GM12878 (cell line): Measurements from ENCODE around the gene DSG2. TPM values are rescaled to one million over a fixed set of nuclear protein-coding genes. Genes with fewer than 3 reads are reported as not detected.

Experiments
- ATAC-seq: fragments of 200-7000 bp; cut with Tn5 transposase; 3 replicates; pipeline ENCODE4 v1.9.1; 2020; ENCODE audit warnings: mild to moderate bottlenecking, moderate library complexity
- BruUV-seq: library from RNA; stranded (reverse); fragments of 400-500 nt; replicated peaks from 2 replicates; lab custom pipeline; 2021; lab: Mats Ljungman, UMichigan
- CTCF ChIA-PET: fragments of 300-600 bp; sonication (Branson Sonifier 250); formaldehyde crosslinking; extraction: SDS; loops from one replicate; lab custom pipeline; 2021; ENCODE audit warnings: inconsistent platforms; lab: Yijun Ruan, JAX
- POLR2A ChIA-PET: fragments of 350-600 bp; formaldehyde crosslinking; extraction: SDS; loops from one replicate; lab custom pipeline; 2021; ENCODE audit warnings: inconsistent platforms; lab: Charles Lee
- RAD21 ChIA-PET: fragments of 300-600 bp; sonication (Branson Sonifier 250); formaldehyde crosslinking; loops from one replicate; lab custom pipeline; 2023; ENCODE audit warnings: antibody characterized with exemption; ENCODE audit not compliant: unreplicated experiment; lab: Charles Lee
- SMC1A ChIA-PET: fragments of 300-600 bp; sonication (Branson Sonifier 250); formaldehyde crosslinking; loops from one replicate; lab custom pipeline; 2023; ENCODE audit not compliant: unreplicated experiment, uncharacterized antibody; lab: Charles Lee
- DNase-seq: peaks from one replicate; pipeline ENCODE4 v3.0.0-alpha.2; 2011; ENCODE audit warnings: low read depth, low spot score
- FAIRE-seq: peaks from 3 replicates; lab custom pipeline; 2011; peaks lifted over from hg19 to GRCh38; lab: Jason Lieb, UNC
- H2AFZ ChIP-seq: 2 replicates; pipeline ENCODE4 v1.6.0; 2011; ENCODE audit warnings: low read depth, low read length, control low read depth; ENCODE audit not compliant: control insufficient read depth
- H3K27ac ChIP-seq: 2 replicates; pipeline ENCODE4 v1.5.1; 2011; ENCODE audit warnings: control low read depth; ENCODE audit not compliant: control insufficient read depth, insufficient read depth
- H3K27me3 ChIP-seq, 2 experiments: replicated peaks in 1 of 2; 2 replicates each; pipeline versions ENCODE4 v1.6.0 to v1.6.1; 2011; ENCODE audit warnings: low read length in 1 of 2; ENCODE audit not compliant: control insufficient read depth in 2 of 2, insufficient read depth in 2 of 2
- H3K36me3 ChIP-seq, 2 experiments: 2 replicates each; pipeline ENCODE4 v1.5.1; 2011; ENCODE audit warnings: low read length in 1 of 2; ENCODE audit not compliant: control insufficient read depth in 2 of 2, insufficient read depth in 2 of 2
- H3K4me1 ChIP-seq: 2 replicates; pipeline ENCODE4 v1.6.1; 2011; ENCODE audit warnings: mild to moderate bottlenecking, low read length, moderate library complexity, mixed read lengths; ENCODE audit not compliant: control insufficient read depth, insufficient read depth
- H3K4me2 ChIP-seq: 2 replicates; pipeline ENCODE4 v1.6.0; 2011; ENCODE audit warnings: control low read depth; ENCODE audit not compliant: control insufficient read depth, insufficient read depth
- H3K4me3 ChIP-seq: fragments of 200-600 bp; sonication (generic); 2 replicates; pipeline ENCODE4 v1.5.1; 2016
- H3K79me2 ChIP-seq: 2 replicates; pipeline ENCODE4 v1.6.0; 2011; ENCODE audit warnings: low read length; ENCODE audit not compliant: control insufficient read depth, insufficient read depth
- H3K9ac ChIP-seq: 2 replicates; pipeline ENCODE4 v1.8.0; 2011; ENCODE audit warnings: low read length, control low read depth, mixed read lengths; ENCODE audit not compliant: control insufficient read depth, insufficient read depth
- H3K9me3 ChIP-seq: replicated peaks from 3 replicates; pipeline ENCODE4 v1.5.1; 2011; ENCODE audit warnings: mild to moderate bottlenecking, low read length; ENCODE audit not compliant: control insufficient read depth, insufficient read depth
- H4K20me1 ChIP-seq: 2 replicates; pipeline ENCODE4 v1.6.0; 2011; ENCODE audit not compliant: control insufficient read depth, insufficient read depth
- ATF7 ChIP-seq: fragments of 450-650 bp; IDR thresholded peaks from 2 replicates; pipeline ENCODE4 v1.6.1; 2016; ENCODE audit warnings: low read depth, mild to moderate bottlenecking
- CREM ChIP-seq: IDR thresholded peaks from 2 replicates; pipeline ENCODE4 v1.6.1; 2014; ENCODE audit warnings: antibody characterized with exemption, low read depth
- EP300 ChIP-seq, 2 experiments: fragments of 150-350 bp in 1 of 2; IDR thresholded peaks; 2 replicates each; pipeline ENCODE4 v1.6.1; 2011 to 2012; ENCODE audit warnings: low read depth in 2 of 2, low read length in 2 of 2, borderline replicate concordance in 1 of 2, improper control_type of control experiment in 1 of 2, inconsistent platforms in 1 of 2; ENCODE audit not compliant: control insufficient read depth in 1 of 2
- FOXK2 ChIP-seq: fragments of 450-650 bp; IDR thresholded peaks from 2 replicates; pipeline ENCODE4 v1.6.1; 2017; ENCODE audit warnings: mild to moderate bottlenecking, moderate library complexity
- FOXM1 ChIP-seq: IDR thresholded peaks from 2 replicates; pipeline ENCODE4 v1.6.1; 2012; ENCODE audit warnings: low read depth, mild to moderate bottlenecking, inconsistent platforms, low read length, moderate library complexity
- HDAC6 ChIP-seq: fragments of 200-600 bp; sonication (generic); IDR thresholded peaks from one replicate; pipeline ENCODE4 v1.8.0; 2017; ENCODE audit warnings: antibody characterized with exemption; ENCODE audit not compliant: unreplicated experiment
- IKZF1 ChIP-seq: fragments of 450-650 bp; conservative IDR thresholded peaks from 2 replicates; pipeline ENCODE4 v1.6.1; 2017; ENCODE audit warnings: antibody characterized with exemption, mild to moderate bottlenecking
- JUNB ChIP-seq: IDR thresholded peaks from 2 replicates; pipeline ENCODE4 v1.6.1; 2016; ENCODE audit warnings: antibody characterized with exemption, mild to moderate bottlenecking
- MTA2 ChIP-seq: fragments of 450-650 bp; IDR thresholded peaks from 2 replicates; pipeline ENCODE4 v1.6.1; 2016; ENCODE audit warnings: low read depth, mild to moderate bottlenecking, moderate library complexity
- NR2C2 ChIP-seq: IDR thresholded peaks from 2 replicates; pipeline ENCODE4 v1.6.1; 2011; ENCODE audit warnings: borderline replicate concordance, low read depth; ENCODE audit not compliant: control insufficient read depth, insufficient read length
- NR2F1 ChIP-seq: fragments of 450-650 bp; conservative IDR thresholded peaks from 2 replicates; pipeline ENCODE4 v1.6.1; 2017; ENCODE audit warnings: mild to moderate bottlenecking
- RBBP5 ChIP-seq: fragments of 200-600 bp; sonication (generic); conservative IDR thresholded peaks from 2 replicates; pipeline ENCODE4 v1.6.1; 2016
- RELA ChIP-seq: fragments of 450-650 bp; IDR thresholded peaks from 2 replicates; pipeline ENCODE4 v1.8.0; 2014; ENCODE audit warnings: borderline replicate concordance; ENCODE audit not compliant: partially characterized antibody
- SPI1 ChIP-seq: IDR thresholded peaks from 2 replicates; pipeline ENCODE4 v1.6.1; 2011; ENCODE audit warnings: low read depth, mild to moderate bottlenecking, low read length, moderate library complexity, borderline replicate concordance; ENCODE audit not compliant: insufficient read depth
- SREBF2 ChIP-seq: IDR thresholded peaks from 2 replicates; pipeline ENCODE4 v1.6.1; 2012; ENCODE audit warnings: mild to moderate bottlenecking, low read length
- TCF12 ChIP-seq: IDR thresholded peaks from 2 replicates; pipeline ENCODE4 v1.6.1; 2011; ENCODE audit warnings: low read depth, mild to moderate bottlenecking, low read length
- ZNF207 ChIP-seq: fragments of 450-650 bp; IDR thresholded peaks from 2 replicates; pipeline ENCODE4 v1.6.1; 2014; ENCODE audit warnings: antibody characterized with exemption, mild to moderate bottlenecking, borderline replicate concordance
- WGBS: methylation state at CpG from one replicate; pipeline ENCODE4 v1.1.6; 2016; ENCODE audit warnings: low lambda C conversion rate; ENCODE audit not compliant: insufficient replicate concordance, insufficient coverage; ENCODE audit errors: missing lambda C conversion rate; 5-methylcytosine and 5-hydroxymethylcytosine counted together
- in situ Hi-C: fragments of 300-500 bp; cut with MboI; formaldehyde crosslinking; loops from 9 replicates; pipeline ENCODE4 v1.14.3; 2018; ENCODE audit warnings: mixed read lengths
- intact Hi-C: fragments of 100-400 bp; cut with micrococcal nuclease; formaldehyde crosslinking; loops from one replicate; pipeline ENCODE4 v1.14.2; 2022; ENCODE audit not compliant: unreplicated experiment
- polyA plus RNA-seq, 11 experiments: library from polyadenylated mRNA; depleted of rRNA in 4 of 11; unstranded in 6 of 11; stranded (reverse) in 5 of 11; fragments of >200 nt; fragmentation: Nextera tagmentation in 4 of 11; fragmentation: Illumina TruSeq in 1 of 11; extraction: Ambion mirVana in 4 of 11; extraction: Trizol in 1 of 11; gene quantifications; 1 replicate in 1 of 11; 2 replicates in 10 of 11; pipeline versions ENCODE4 v1.2.1 to v1.2.3, GENCODE V29; 2011 to 2016; ENCODE audit warnings: inconsistent platforms in 2 of 11, missing spikeins in 2 of 11, low read depth in 1 of 11
- total RNA-seq, 4 experiments: library from RNA; depleted of rRNA in 3 of 4; stranded (reverse); fragments of >200 nt in 3 of 4; fragmentation: Illumina TruSeq in 1 of 4; extraction: Trizol in 1 of 4; gene quantifications; 2 replicates each; pipeline versions ENCODE4 v1.2.1 to v1.2.3, GENCODE V29; 2013 to 2021
- TF ChIP-seq, protein P1 (sequence below): fragments of 450-650 bp; IDR thresholded peaks from 2 replicates; pipeline ENCODE4 v1.6.1; 2017; ENCODE audit warnings: low read depth, mild to moderate bottlenecking, moderate library complexity
- TF ChIP-seq, protein P2 (sequence below): fragments of 450-650 bp; IDR thresholded peaks from 2 replicates; pipeline ENCODE4 v1.6.1; 2017; ENCODE audit warnings: mild to moderate bottlenecking, moderate library complexity

The DSG2 gene
- total and polyA plus RNA-seq, 10 of the 15 experiments (the other 5 are each of a cell fraction or from before 2014, with no cell fraction given), result 11.7 to 46.2 (median 28.0) TPM

DNA sequence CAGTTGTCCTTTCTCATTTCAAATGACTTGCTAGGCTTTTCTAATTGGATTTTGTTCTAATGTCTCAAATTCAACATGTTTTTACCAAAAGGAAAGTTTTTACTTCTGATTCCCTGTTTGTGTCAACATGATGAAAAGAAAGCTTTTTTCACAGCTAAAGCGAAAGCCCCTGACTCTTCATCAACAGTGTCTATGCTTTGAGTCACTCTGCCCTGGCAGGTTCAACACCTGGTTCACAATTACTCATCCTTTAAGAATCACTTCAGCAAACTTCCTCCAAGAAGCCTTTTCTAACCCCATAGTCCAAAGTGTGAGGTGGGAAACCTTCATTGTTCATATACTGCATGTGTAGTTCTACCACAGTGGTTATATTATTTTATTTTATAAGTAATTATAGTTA lies 7.6 kb upstream of the DSG2 start:
- in situ Hi-C loops, result no loop called here
- peaks cover 7% of the 10 kb centered on the region for H3K4me1 ChIP-seq
- peak overlapping the region; percentile 40; the same call in 1 of the 2 replicates for H2AFZ ChIP-seq
- no peaks in the 10 kb centered on the region for H3K36me3 ChIP-seq
- no peaks in the 10 kb centered on the region for H3K79me2 ChIP-seq
- peak overlapping the region; percentile 61 for H3K4me2 ChIP-seq
- POLR2A ChIA-PET, result interaction anchor here (4.6 kb wide), 1 partner anchor 9 kb away, joined by 35 read pairs; no protein-coding TSS in a partner anchor
- BruUV-seq, result no TSS peak
- SMC1A ChIA-PET, result interaction anchor here (0.7 to 5.1 kb wide), 8 partner anchors 9 to 453 kb away, joined by 3 to 53 read pairs (median 4); no protein-coding TSS in a partner anchor
- no peak overlapping the region for H3K9ac ChIP-seq
- DNase-seq, result peak; percentile 49
- peak; percentile 92 for ATAC-seq
- H3K27ac ChIP-seq, result peak overlapping the region; percentile 9; the same call in 1 of the 2 replicates
- intact Hi-C loops, result loop anchor here (10.0 kb wide), 1 partner anchor 256 kb away; no protein-coding TSS in a partner anchor
- H3K9me3 ChIP-seq, result no peaks in the 10 kb centered on the region; the same call in 2 of the 3 replicates
- no peak overlapping the region for H3K4me3 ChIP-seq
- RAD21 ChIA-PET, result interaction anchor here (1.0 to 3.7 kb wide), 5 partner anchors 9 to 168 kb away, joined by 3 to 33 read pairs (median 3); no protein-coding TSS in a partner anchor
- H4K20me1 ChIP-seq, result no peaks in the 10 kb centered on the region
- FAIRE-seq, result no peak
- 0% methylated on average over 1 of the region's 1 CpG for WGBS
- CTCF ChIA-PET, result interaction anchor here (1.5 to 3.2 kb wide), 4 partner anchors 11 to 65 kb away, joined by 3 to 26 read pairs (median 5); no protein-coding TSS in a partner anchor
- no peaks in the 10 kb centered on the region for H3K27me3 ChIP-seq
- TF ChIP-seq FOXK2 (no peak), NR2F1 (peak; percentile 42; the same call in 1 of the 2 replicates), RELA (peak; percentile 11), MTA2 (peak; percentile 82), HDAC6 (no peak), NR2C2 (no peak), EP300 (IDR thresholded peaks at IDR 0.05; ENCODE audit: borderline replicate concordance in 1 of 2, control insufficient read depth in 1 of 2, low read depth in 2 of 2, low read length in 2 of 2) (peak; percentile 69 to 85; a peak in 3 of 4 replicates), IKZF1 (no peak; the same call in 1 of the 2 replicates), ATF7 (peak; percentile 76), FOXM1 (0 out of 2 replicates have a peak, but pooled peaks have one; percentile 44), SPI1 (no peak), SREBF2 (no peak), ZNF207 (no peak), TCF12 (0 out of 2 replicates have a peak, but pooled peaks have one; percentile 61), CREM (peak; percentile 40; the same call in 1 of the 2 replicates), RBBP5 (no peak), JUNB (peak; percentile 77)
- TF ChIP-seq, protein P1, sequence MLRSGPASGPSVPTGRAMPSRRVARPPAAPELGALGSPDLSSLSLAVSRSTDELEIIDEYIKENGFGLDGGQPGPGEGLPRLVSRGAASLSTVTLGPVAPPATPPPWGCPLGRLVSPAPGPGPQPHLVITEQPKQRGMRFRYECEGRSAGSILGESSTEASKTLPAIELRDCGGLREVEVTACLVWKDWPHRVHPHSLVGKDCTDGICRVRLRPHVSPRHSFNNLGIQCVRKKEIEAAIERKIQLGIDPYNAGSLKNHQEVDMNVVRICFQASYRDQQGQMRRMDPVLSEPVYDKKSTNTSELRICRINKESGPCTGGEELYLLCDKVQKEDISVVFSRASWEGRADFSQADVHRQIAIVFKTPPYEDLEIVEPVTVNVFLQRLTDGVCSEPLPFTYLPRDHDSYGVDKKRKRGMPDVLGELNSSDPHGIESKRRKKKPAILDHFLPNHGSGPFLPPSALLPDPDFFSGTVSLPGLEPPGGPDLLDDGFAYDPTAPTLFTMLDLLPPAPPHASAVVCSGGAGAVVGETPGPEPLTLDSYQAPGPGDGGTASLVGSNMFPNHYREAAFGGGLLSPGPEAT, result peak; percentile 80; the same call in 1 of the 2 replicates
- TF ChIP-seq, protein P2, sequence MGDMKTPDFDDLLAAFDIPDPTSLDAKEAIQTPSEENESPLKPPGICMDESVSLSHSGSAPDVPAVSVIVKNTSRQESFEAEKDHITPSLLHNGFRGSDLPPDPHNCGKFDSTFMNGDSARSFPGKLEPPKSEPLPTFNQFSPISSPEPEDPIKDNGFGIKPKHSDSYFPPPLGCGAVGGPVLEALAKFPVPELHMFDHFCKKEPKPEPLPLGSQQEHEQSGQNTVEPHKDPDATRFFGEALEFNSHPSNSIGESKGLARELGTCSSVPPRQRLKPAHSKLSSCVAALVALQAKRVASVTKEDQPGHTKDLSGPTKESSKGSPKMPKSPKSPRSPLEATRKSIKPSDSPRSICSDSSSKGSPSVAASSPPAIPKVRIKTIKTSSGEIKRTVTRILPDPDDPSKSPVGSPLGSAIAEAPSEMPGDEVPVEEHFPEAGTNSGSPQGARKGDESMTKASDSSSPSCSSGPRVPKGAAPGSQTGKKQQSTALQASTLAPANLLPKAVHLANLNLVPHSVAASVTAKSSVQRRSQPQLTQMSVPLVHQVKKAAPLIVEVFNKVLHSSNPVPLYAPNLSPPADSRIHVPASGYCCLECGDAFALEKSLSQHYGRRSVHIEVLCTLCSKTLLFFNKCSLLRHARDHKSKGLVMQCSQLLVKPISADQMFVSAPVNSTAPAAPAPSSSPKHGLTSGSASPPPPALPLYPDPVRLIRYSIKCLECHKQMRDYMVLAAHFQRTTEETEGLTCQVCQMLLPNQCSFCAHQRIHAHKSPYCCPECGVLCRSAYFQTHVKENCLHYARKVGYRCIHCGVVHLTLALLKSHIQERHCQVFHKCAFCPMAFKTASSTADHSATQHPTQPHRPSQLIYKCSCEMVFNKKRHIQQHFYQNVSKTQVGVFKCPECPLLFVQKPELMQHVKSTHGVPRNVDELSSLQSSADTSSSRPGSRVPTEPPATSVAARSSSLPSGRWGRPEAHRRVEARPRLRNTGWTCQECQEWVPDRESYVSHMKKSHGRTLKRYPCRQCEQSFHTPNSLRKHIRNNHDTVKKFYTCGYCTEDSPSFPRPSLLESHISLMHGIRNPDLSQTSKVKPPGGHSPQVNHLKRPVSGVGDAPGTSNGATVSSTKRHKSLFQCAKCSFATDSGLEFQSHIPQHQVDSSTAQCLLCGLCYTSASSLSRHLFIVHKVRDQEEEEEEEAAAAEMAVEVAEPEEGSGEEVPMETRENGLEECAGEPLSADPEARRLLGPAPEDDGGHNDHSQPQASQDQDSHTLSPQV, result no peak
